ENCODE results near the gene NLE1.

DNA sequence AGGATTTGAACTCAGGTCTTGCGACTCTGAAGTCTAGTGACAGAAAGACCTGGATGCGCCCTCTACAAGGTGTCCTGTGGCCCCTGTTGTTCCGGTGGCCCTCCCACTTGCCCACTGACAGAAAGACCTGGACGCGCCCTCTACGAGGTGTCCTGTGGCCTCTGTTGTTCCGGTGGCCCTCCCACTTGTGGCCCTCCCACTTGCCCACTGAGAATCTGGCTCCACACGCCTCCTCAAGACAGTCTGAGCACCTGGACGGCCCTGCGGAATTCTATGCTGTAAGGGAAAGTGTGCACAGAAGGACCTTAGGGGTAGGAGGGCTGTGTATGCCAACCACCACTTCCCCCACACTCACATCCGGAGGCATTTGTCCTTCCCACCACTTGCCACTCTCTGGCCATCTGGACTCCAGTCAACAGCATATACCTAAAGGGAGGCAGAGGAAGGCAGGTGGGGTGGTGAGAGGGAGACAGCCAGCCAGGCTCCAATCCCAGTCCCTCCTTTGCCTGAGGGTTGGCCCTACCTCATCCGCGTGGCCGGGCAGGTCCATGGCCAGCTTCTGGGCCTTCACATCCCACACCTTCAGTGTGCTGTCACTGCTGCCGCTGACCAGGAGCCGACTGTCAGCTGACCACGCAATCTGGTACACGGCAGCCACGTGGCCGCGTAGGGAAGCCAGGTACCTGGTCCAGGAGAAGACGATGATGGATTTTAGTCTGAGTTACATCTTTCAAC, 9.1 kb downstream of the NLE1 start:
- TF ChIP-seq PKNOX1 (IDR thresholded peaks at IDR 0.05) (no peak), SP1 (IDR thresholded peaks at IDR 0.05) (no peak), FOXM1 (IDR thresholded peaks at IDR 0.05; ENCODE audit: borderline replicate concordance) (no peak), LEF1 (IDR thresholded peaks at IDR 0.05; ENCODE audit: borderline replicate concordance) (no peak), SUZ12 (IDR thresholded peaks at IDR 0.05) (no peak), ELF4 (IDR thresholded peaks at IDR 0.05) (no peak), TARDBP (IDR thresholded peaks at IDR 0.05) (no peak), ZNF384 (IDR thresholded peaks at IDR 0.05) (no peak), FOXA1 (IDR thresholded peaks at IDR 0.05) (no peak), BHLHE40 (IDR thresholded peaks at IDR 0.05; ENCODE audit: borderline replicate concordance) (no peak), NFRKB (IDR thresholded peaks at IDR 0.05) (no peak), FOXK2 (IDR thresholded peaks at IDR 0.05) (no peak), ARNT (IDR thresholded peaks at IDR 0.05) (no peak), CTBP1 (IDR thresholded peaks at IDR 0.05; ENCODE audit: borderline replicate concordance) (no peak)

All from HEK293T (cell line).